Omental fat pad (tissue), 4 donors: ENCODE data around the gene GRAP2. TPM values are rescaled to one million over a fixed set of nuclear protein-coding genes. Genes with fewer than 3 reads are reported as not detected.

Experiments used
- ATAC-seq: fragments of 150-250 bp; one replicate; pipeline ENCODE4 v1.9.1; 2016; ENCODE audit warnings: mild to moderate bottlenecking, moderate library complexity; ENCODE audit not compliant: low FRiP score
- DNase-seq: peaks from one replicate; pipeline ENCODE4 v3.0.0-alpha.2; 2019; ENCODE audit warnings: low spot score
- total RNA-seq, 4 donors: library from RNA; depleted of rRNA; stranded (reverse); fragments of >200 nt; gene quantifications; one replicate each; pipeline ENCODE4 v1.1.0, GENCODE V29; 2016
- TF ChIP-seq, protein P1 (sequence below), 3 donors: fragments of 450-650 bp; IDR thresholded peaks; one replicate each; pipeline ENCODE4 v1.5.1; 2016 to 2017; ENCODE audit warnings: antibody characterized with exemption in 3 of 3, mild to moderate bottlenecking in 3 of 3, moderate library complexity in 2 of 3

Gene GRAP2
- total RNA-seq, 4 donors from 2014 or later = 1.0 to 9.5 (median 3.7) TPM

DNA sequence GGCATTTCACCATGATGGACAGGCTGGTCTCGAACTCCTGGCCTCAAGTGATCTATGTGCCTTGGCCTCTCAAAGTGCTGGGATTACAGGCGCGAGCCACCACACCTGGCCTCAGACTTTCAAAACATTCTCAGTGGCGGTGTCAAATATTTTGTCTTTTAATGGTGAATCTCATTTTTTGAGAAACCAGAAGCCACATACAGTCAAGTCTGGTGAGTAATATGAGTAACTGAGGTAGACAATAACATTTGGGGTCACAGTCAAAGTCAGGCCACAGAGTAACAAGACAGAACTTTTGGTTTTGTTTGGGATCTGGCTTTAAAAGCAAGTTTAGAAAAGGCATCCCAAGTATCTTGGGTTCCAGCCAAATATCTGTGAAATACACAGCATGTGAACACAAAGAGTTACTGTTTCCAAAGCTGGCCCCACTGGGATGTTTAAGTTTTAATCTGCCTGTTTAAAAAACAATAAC lies 53.7 kb downstream of the GRAP2 start:
- TF ChIP-seq, protein P1, sequence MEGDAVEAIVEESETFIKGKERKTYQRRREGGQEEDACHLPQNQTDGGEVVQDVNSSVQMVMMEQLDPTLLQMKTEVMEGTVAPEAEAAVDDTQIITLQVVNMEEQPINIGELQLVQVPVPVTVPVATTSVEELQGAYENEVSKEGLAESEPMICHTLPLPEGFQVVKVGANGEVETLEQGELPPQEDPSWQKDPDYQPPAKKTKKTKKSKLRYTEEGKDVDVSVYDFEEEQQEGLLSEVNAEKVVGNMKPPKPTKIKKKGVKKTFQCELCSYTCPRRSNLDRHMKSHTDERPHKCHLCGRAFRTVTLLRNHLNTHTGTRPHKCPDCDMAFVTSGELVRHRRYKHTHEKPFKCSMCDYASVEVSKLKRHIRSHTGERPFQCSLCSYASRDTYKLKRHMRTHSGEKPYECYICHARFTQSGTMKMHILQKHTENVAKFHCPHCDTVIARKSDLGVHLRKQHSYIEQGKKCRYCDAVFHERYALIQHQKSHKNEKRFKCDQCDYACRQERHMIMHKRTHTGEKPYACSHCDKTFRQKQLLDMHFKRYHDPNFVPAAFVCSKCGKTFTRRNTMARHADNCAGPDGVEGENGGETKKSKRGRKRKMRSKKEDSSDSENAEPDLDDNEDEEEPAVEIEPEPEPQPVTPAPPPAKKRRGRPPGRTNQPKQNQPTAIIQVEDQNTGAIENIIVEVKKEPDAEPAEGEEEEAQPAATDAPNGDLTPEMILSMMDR (IDR thresholded peaks at IDR 0.05) = no peak
- ATAC-seq (no peak), DNase-seq (no peak)

DNA sequence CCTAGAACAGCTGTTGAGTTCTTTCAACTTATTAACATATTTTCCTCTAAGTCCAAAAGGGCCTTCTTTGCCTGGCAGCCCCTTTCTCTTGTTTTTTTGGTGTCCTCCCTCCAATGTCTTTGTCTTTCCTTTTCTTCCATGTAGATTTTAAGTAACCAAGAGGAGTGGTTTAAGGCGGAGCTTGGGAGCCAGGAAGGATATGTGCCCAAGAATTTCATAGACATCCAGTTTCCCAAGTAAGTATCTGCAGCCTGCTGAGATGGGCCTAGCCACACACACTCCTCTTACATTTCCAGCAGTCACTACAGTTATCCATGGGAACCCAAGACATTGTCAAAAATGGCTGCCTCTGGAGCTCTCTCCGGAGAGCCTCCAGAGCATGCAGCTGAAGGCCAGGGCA lies 54.8 kb downstream of the GRAP2 start:
- no peak for DNase-seq
- TF ChIP-seq, protein P1 (IDR thresholded peaks at IDR 0.05) = no peak
- no peak for ATAC-seq

DNA sequence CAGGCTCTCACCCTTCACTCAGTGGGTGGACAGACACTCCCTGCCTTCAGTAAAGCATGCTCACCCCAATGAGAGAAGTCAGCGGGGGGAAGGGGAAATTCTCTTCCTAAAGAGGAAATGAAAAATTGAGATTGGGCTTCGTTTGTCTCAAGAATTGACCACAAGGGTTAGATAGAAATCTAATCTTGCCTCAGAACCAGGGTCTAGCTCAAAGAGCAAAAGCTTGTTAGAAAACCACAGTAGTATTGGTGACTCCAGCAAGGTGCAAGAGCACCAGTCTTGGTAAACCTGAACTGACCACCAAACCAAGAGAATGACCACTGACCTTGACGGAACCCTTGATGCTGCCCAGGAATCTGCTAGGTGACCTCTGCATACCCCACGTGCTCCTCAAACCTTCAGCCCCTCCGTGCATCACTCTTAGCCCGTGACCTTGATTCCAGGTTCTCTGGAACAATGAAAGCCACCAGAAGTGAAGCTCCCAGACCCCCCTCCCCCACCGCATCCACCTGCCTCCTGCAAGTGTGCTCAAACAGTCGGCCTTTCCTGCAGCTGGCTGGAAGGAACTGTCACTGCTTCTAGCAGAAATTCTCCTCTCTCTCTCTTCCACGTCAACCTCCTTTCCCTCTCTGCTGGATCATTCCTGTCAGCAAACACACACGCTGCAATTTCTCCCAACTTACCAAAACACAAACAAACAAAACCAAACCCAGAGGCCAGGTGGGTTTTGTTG lies 56.2 kb downstream of the GRAP2 start:
- DNase-seq (no peak), ATAC-seq (no peak)
- TF ChIP-seq, protein P1 (IDR thresholded peaks at IDR 0.05) = no peak

DNA sequence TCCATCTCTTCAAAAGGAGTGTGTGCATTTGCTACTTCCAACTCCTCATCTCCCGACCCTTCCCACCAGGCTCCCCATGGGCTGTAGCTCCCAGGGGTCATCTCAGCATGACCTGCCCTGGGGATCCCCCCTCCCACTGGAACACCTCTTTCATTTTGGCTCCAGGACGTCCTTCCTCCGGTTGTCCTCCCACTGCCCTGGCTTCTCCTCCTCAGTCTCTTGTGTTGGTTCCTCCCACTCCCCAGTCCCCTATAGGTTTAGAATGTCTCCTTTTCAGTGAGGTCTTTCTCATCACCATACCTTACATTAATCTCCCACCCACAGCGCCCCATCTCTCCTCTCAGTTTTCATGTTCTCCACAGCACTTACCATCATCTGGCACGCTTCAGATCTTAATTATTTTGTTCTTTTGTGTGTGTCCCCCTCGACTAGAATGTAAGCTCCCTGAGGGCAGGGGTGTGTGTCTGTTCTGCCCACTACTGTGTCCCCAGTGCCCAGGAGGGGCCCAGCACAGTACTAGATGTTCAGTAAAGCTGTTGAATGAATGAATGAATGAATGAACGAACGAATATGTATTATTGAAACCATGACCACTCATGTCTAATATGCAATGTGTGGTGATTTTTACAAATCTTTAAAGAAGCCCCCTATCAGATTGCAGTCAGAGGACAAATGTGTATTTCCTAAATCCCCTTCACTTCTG lies 57.3 kb downstream of the GRAP2 start:
- ATAC-seq (no peak), DNase-seq (no peak)
- TF ChIP-seq, protein P1 (IDR thresholded peaks at IDR 0.05) = no peak

DNA sequence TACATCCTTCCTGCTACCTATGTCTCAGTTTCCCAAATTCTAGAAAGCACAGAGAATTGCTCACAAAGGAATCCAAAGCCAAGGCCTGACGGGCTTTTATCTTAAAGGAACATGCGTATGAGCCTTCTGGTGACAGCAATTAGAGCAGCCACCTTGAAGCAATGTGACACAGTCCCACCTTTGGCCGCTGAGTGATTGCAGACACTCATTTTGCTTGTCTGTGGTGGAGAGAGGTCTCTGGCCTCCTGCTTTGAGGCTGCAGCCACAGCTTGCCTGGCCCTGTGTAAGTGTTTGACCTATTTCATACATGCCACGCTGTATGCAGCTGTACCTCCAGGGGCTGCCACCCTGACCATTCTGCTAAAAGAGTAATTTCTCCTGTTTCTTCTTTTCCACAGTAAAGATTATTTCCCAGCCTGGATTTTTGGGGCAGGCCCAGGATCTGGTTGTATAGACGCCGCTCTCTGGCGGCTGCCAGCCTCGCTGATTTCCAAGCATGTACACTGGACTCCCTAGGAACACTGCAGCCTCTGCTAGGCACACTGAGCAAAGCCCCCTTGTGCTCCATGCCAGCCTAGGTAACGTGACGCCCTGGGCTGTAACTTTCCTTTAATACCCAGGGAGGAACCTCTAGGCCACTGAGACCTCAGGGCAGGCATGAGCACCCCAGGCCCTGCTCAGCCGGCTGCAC lies 58.2 kb downstream of the GRAP2 start:
- no peak for ATAC-seq
- no peak for DNase-seq

DNA sequence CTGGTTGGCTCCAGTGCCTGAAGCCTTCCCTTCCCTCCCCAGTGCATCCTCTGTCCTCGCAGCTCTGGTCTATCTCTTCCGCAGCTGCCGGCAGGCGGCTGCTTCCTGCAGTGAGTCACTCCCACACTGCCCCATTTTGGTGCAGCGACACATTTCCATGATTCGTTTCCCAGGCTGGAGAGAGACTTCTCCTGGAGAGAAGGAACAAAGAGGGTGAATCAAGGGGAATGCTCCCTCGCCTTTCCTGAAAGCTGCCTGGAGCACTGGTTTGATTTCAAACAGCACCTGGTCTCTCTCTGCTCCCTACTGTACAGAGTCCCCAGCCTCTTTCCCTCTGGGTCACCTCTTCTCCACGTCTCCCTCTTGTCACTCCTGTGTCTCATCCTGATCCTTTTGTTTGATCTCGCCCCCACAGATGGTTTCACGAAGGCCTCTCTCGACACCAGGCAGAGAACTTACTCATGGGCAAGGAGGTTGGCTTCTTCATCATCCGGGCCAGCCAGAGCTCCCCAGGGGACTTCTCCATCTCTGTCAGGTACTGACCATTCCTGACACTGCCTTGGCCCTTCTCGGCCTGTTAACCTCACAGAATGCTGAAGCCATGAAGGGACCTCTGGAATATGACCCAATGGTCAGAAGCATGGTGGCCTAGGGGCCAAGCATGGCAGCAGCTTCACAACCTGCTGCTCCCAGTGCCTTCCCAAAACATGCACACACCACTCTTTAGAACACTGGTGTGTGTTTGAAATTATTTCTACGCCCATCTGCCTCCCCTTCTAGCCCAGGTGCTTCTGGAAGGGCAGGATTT lies 59.0 kb downstream of the GRAP2 start, which contains the start of gene TMA7B:
Gene TMA7B, plus strand, starts transcription at position 758 of the 808 bp plus-strand sequence. CDS start 3,978 bp downstream, outside the sequence.
- no peak for ATAC-seq
- TF ChIP-seq, protein P1 (IDR thresholded peaks at IDR 0.05) = no peak
- DNase-seq = no peak

More for the DNA sequence above, 58.2 kb downstream of the GRAP2 start:
- TF ChIP-seq, protein P1 (IDR thresholded peaks at IDR 0.05) = no peak
